RWPE1 (cell line): ENCODE measurements around the gene ATP1B2.

ENCODE experiments used
- CTCF ChIA-PET: fragments of 350-600 bp; sonication (Branson Sonifier 250); formaldehyde crosslinking; extraction: SDS; loops from one replicate; lab custom pipeline; 2021; lab: Yijun Ruan, JAX
- POLR2A ChIA-PET: fragments of 400-600 bp; formaldehyde crosslinking; extraction: SDS; loops from one replicate; lab custom pipeline; 2020; ENCODE audit warnings: antibody characterized with exemption; ENCODE audit not compliant: low non-redundant PET; lab: Yijun Ruan, JAX
- DNase-seq: peaks from one replicate; pipeline ENCODE4 v3.0.0; 2012; ENCODE audit warnings: low spot score
- H3K27ac ChIP-seq: fragments of 450-650 bp; 2 replicates; pipeline ENCODE4 v1.5.1; 2017
- TF ChIP-seq, protein P1 (sequence below): fragments of 450-650 bp; conservative IDR thresholded peaks from 2 replicates; pipeline ENCODE4 v1.5.1; 2017; ENCODE audit warnings: low read depth, mild to moderate bottlenecking

Gene ATP1B2, protein sequence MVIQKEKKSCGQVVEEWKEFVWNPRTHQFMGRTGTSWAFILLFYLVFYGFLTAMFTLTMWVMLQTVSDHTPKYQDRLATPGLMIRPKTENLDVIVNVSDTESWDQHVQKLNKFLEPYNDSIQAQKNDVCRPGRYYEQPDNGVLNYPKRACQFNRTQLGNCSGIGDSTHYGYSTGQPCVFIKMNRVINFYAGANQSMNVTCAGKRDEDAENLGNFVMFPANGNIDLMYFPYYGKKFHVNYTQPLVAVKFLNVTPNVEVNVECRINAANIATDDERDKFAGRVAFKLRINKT

DNA sequence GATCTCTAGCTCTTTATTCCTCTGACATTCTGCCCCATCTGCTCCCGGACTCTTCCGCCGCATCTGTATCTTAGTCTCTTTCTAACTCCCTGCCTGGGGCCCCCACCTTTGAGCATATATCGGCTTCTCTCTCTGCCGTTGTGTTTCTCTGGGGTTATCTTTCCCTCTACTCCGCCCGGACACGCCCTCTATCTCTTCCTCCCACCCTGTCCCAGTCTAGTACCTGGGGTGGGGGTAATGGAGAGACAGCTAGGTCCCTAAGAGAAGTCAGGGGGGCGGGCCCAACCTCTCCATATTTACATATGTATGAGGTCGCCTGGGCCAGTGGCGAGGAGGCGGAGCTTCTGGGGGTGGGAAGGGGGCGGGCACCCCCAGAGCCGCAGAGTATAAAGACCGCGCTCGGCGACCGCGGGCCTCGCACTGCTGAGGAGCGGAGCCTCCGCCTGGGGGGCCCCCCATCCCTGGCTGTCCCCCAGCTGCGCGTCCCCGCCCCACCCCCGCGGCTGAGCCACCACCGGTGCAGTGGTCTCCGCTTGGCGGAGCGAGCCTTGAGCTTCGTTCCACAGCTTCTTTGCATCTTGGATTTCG lies at the start of gene ATP1B2:
Gene ATP1B2 (plus strand): TSS at position 418 of the 588 bp plus-strand sequence. CDS start 593 bp downstream, outside the sequence.
- H3K27ac ChIP-seq = no peak within 1 kb of the TSS
- peak; percentile 43 for DNase-seq
- POLR2A ChIA-PET = interaction anchor here (0.8 kb wide), 1 partner anchor 36 kb away, joined by 3 read pairs; no protein-coding TSS in a partner anchor
- CTCF ChIA-PET = interaction anchor here (0.6 to 1.2 kb wide), 3 partner anchors 18 to 340 kb away, joined by 3 to 5 read pairs (median 4); partner anchors contain the start of gene TP53
- TF ChIP-seq, protein P1, sequence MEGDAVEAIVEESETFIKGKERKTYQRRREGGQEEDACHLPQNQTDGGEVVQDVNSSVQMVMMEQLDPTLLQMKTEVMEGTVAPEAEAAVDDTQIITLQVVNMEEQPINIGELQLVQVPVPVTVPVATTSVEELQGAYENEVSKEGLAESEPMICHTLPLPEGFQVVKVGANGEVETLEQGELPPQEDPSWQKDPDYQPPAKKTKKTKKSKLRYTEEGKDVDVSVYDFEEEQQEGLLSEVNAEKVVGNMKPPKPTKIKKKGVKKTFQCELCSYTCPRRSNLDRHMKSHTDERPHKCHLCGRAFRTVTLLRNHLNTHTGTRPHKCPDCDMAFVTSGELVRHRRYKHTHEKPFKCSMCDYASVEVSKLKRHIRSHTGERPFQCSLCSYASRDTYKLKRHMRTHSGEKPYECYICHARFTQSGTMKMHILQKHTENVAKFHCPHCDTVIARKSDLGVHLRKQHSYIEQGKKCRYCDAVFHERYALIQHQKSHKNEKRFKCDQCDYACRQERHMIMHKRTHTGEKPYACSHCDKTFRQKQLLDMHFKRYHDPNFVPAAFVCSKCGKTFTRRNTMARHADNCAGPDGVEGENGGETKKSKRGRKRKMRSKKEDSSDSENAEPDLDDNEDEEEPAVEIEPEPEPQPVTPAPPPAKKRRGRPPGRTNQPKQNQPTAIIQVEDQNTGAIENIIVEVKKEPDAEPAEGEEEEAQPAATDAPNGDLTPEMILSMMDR = no peak

DNA sequence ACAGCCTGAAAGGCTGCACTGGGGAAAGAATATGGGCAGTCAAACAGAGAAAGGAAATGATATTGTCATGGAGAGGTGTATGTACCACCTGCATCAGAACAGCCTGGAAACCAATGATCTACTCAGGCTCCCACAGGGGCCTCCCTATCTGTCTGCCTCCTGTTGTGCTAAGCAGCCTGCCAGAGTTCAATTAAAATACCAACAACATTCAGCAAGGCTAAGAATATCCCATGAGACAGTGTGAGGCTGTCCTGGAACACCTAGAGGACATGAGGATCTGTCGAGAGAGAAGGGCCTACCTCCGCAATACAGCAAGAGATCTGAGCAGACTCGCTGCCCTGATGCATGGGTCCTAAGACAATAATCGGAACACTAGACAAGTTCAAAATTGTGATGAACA lies 44.4 kb upstream of the ATP1B2 start:
- no peak for DNase-seq
- CTCF ChIA-PET = no interaction called here
- POLR2A ChIA-PET = no interaction called here
- no peak overlapping the region for H3K27ac ChIP-seq
- TF ChIP-seq, protein P1 = no peak

DNA sequence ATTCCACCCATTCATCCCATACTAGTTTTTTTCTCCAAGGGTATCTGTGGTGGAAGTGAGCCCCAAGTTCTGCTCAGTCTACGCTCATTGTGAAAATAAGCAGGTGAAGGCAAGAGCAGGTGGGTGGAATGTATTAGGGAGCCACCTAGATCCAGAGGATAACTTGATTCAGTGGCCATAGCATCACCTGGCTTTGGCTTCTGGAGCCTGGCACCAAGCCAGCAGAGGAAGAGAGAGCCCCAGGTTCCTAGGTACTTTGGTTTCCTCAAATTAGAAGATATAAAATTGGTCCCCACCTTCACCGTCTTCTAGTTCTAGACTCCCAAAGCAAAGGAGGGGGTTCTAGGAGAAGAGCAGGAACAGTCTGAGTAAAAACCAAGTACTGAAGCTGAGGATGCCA lies 40.1 kb upstream of the ATP1B2 start:
- ChIA-PET CTCF (interaction anchor here (0.7 to 1.8 kb wide), 2 partner anchors 21 to 44 kb away, joined by 3 to 8 read pairs; no protein-coding TSS in a partner anchor), POLR2A (interaction anchor here (0.5 kb wide), 1 partner anchor 91 kb away, joined by 3 read pairs; no protein-coding TSS in a partner anchor)
- TF ChIP-seq, protein P1 = no peak
- no peak overlapping the region for H3K27ac ChIP-seq
- no peak for DNase-seq

DNA sequence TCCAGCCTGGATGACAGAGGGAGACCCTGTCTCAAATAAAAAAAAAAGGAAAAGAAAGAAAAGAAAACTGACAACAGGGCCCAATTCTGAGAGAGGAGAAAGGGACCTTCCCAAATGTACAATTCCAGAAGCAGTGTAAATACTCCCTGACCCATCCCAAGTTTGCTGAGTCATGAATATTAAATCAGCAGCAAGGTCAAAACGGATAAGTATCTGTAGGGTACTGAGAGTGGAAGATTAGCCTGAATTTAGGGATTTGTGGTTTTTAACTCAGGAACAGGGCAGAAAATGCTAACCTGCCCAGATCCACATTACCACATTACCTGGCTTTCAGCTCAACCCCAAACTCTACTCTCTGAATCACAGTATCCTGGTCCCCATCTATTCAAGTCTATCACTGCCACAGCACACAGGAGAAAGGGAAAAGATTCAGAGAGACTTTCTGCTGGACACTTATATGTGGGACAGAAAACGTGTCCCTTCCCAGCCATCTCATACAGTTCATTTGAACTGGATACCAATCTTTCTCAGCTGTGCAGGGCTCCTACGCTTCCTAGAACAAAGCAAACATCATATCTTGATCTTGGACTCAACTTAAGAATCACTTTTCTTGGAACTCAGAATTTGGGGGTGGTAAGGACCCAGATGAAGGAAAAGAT lies 39.0 kb upstream of the ATP1B2 start:
- TF ChIP-seq, protein P1 = no peak
- no peak for DNase-seq
- POLR2A ChIA-PET = no interaction called here
- CTCF ChIA-PET = interaction anchor here (0.6 to 1.1 kb wide), 2 partner anchors 20 to 37 kb away, joined by 3 to 4 read pairs; no protein-coding TSS in a partner anchor
- no peak overlapping the region for H3K27ac ChIP-seq

DNA sequence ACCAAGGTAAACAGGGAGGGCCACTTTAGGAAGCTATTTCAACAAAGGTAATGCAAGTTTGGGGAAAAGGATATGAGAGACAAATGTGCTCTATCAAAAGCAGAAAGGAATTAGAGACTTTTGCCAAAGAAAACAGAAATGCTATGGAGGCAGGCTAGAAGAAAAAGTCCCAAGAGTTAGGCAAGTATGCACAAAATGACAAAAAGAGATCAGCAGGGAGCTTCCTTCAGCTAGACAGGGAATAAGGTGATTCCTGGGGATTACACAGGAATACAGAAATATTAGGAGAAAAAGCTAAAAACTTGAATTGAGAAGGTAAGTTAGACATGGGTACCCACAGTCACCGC lies 38.5 kb upstream of the ATP1B2 start:
- TF ChIP-seq, protein P1 = no peak
- no peak overlapping the region for H3K27ac ChIP-seq
- DNase-seq = no peak
- POLR2A ChIA-PET = no interaction called here
- CTCF ChIA-PET = interaction anchor here (1.1 kb wide), 1 partner anchor 20 kb away, joined by 3 read pairs; no protein-coding TSS in a partner anchor
